Stimulated activated CD8-positive, alpha-beta memory T cell treated with anti-CD3 and anti-CD28 coated beads, Interleukin-12 subunit alpha, Interleukin-12 subunit beta, amount 100 ng/mL, for 4 hours (primary cell): ENCODE data around the gene CRADD.

Source experiments
- DNase-seq: peaks from one replicate; pipeline ENCODE4 v3.0.0-alpha.2; 2020; ENCODE audit warnings: low read depth

The CRADD gene

GRCh38 chr12:93671044-93671443, 6.1 kb upstream of the CRADD start:
- DNase-seq: no peak

GRCh38 chr12:93673084-93673483, 4.1 kb upstream of the CRADD start:
- no peak for DNase-seq

- no peak for DNase-seq
These were observed 2.8 kb upstream of the CRADD start for GRCh38 chr12:93674386-93674785.

GRCh38 chr12:93676408-93677194, 574 bp upstream of the CRADD start:
- no peak for DNase-seq

- DNase-seq: no peak
These were observed 1.6 kb downstream of the CRADD start for GRCh38 chr12:93678779-93679178.

GRCh38 chr12:93679308-93679925, 2.2 kb downstream of the CRADD start:
- no peak for DNase-seq

GRCh38 chr12:93680006-93680405, 2.8 kb downstream of the CRADD start:
- DNase-seq: no peak

- no peak for DNase-seq
These were observed 5.7 kb downstream of the CRADD start for GRCh38 chr12:93682846-93683261.

- no peak for DNase-seq
These were observed 6.2 kb downstream of the CRADD start for GRCh38 chr12:93683410-93683809.

GRCh38 chr12:93684716-93685115, 7.5 kb downstream of the CRADD start:
- DNase-seq: no peak

GRCh38 chr12:93686572-93687356, 9.6 kb downstream of the CRADD start:
- DNase-seq: no peak

- no peak for DNase-seq
These were observed 12.1 kb downstream of the CRADD start for GRCh38 chr12:93689076-93689834.

GRCh38 chr12:93696462-93696861, 19.3 kb downstream of the CRADD start:
- no peak for DNase-seq

GRCh38 chr12:93698307-93699092, 21.3 kb downstream of the CRADD start:
- DNase-seq: no peak

GRCh38 chr12:93699271-93700145, 22.3 kb downstream of the CRADD start:
- DNase-seq: no peak

- DNase-seq: no peak
These were observed 25.6 kb downstream of the CRADD start for GRCh38 chr12:93702707-93703315.

- DNase-seq: no peak
These were observed 26.9 kb downstream of the CRADD start for GRCh38 chr12:93704122-93704521.

GRCh38 chr12:93704625-93705024, 27.4 kb downstream of the CRADD start:
- DNase-seq: no peak

GRCh38 chr12:93705237-93705636, 28.1 kb downstream of the CRADD start:
- no peak for DNase-seq

GRCh38 chr12:93706387-93706786, 29.2 kb downstream of the CRADD start:
- no peak for DNase-seq
